Panc1 (cell line): ENCODE measurements around the gene ASB2. TPM values are rescaled to one million over a fixed set of nuclear protein-coding genes. Genes with fewer than 3 reads are reported as not detected.

Experiments used
- ATAC-seq: fragments of 200-7000 bp; cut with Tn5 transposase; 2 replicates; pipeline ENCODE4 v1.9.1; 2020; ENCODE audit warnings: mild to moderate bottlenecking, moderate library complexity
- BruUV-seq: library from RNA; stranded (reverse); fragments of 400-500 nt; replicated peaks from 2 replicates; lab custom pipeline; 2021; lab: Mats Ljungman, UMichigan
- CTCF ChIA-PET: fragments of 300-600 bp; sonication (Branson Sonifier 250); formaldehyde crosslinking; loops from one replicate; lab custom pipeline; 2022; ENCODE audit warnings: antibody characterized with exemption; lab: Charles Lee
- POLR2A ChIA-PET: fragments of 300-600 bp; sonication (Branson Sonifier 250); formaldehyde crosslinking; loops from one replicate; lab custom pipeline; 2022; ENCODE audit warnings: antibody characterized with exemption; lab: Charles Lee
- DNase-seq: peaks from one replicate; pipeline ENCODE4 v3.0.0-alpha.2; 2010; ENCODE audit warnings: low read depth, low spot score
- H3K27ac ChIP-seq: 2 replicates; pipeline ENCODE4 v1.5.1; 2011; ENCODE audit warnings: mild to moderate bottlenecking, low read length, inconsistent platforms
- H3K27me3 ChIP-seq: fragments of 200-500 bp; sonication (Bioruptor generic); 2 replicates; pipeline ENCODE4 v1.6.0; 2014; ENCODE audit warnings: low read length, inconsistent platforms; ENCODE audit not compliant: control insufficient read depth, insufficient read depth
- H3K36me3 ChIP-seq: fragments of 200-500 bp; sonication (Bioruptor generic); 2 replicates; pipeline ENCODE4 v1.5.1; 2014; ENCODE audit warnings: inconsistent platforms, mild to moderate bottlenecking, low read length, moderate library complexity; ENCODE audit not compliant: control insufficient read depth, insufficient read depth
- H3K4me1 ChIP-seq: 2 replicates; pipeline ENCODE4 v1.5.1; 2011; ENCODE audit warnings: inconsistent platforms, mild to moderate bottlenecking, low read length, moderate library complexity; ENCODE audit not compliant: control insufficient read depth, insufficient read depth
- H3K4me3 ChIP-seq, 2 experiments: 2 replicates each; pipeline ENCODE4 v1.5.1; 2011 to 2012; ENCODE audit warnings: low read depth in 2 of 2, low read length in 2 of 2, mild to moderate bottlenecking in 2 of 2, inconsistent platforms in 1 of 2, moderate library complexity in 1 of 2
- H3K9me3 ChIP-seq: fragments of 200-500 bp; sonication (Bioruptor generic); 2 replicates; pipeline ENCODE4 v1.5.1; 2014; ENCODE audit warnings: low read depth, mild to moderate bottlenecking, inconsistent platforms, low read length, moderate library complexity; ENCODE audit not compliant: control insufficient read depth, insufficient read depth
- POLR2AphosphoS5 ChIP-seq: IDR thresholded peaks from 2 replicates; pipeline ENCODE4 v1.6.1; 2012; ENCODE audit warnings: mild to moderate bottlenecking, low read depth, low read length, moderate library complexity
- SIN3A ChIP-seq: IDR thresholded peaks from 2 replicates; pipeline ENCODE4 v1.6.1; 2012; ENCODE audit warnings: low read depth, mild to moderate bottlenecking, low read length, moderate library complexity, borderline replicate concordance; ENCODE audit not compliant: insufficient read depth
- TCF7L2 ChIP-seq: IDR thresholded peaks from 2 replicates; pipeline ENCODE4 v1.6.1; 2011; ENCODE audit warnings: mild to moderate bottlenecking, low read depth, low read length, inconsistent platforms
- in situ Hi-C: cut with HindIII; loops from 2 replicates; pipeline ENCODE4 v1.10.0; 2016; ENCODE audit warnings: low sequenced_read_pairs, low pct_unique_long_range_greater_than_20kb
- intact Hi-C: fragments of 100-400 bp; cut with micrococcal nuclease; formaldehyde crosslinking; loops from one replicate; pipeline ENCODE4 v1.10.0; 2022; ENCODE audit not compliant: unreplicated experiment
- total RNA-seq: library from RNA; stranded (reverse); gene quantifications from one replicate; pipeline ENCODE4 v1.2.1, GENCODE V29; 2021; ENCODE audit not compliant: unreplicated experiment
- TF ChIP-seq, protein P1 (sequence below): fragments of 450-650 bp; IDR thresholded peaks from 2 replicates; pipeline ENCODE4 v1.5.1; 2017; ENCODE audit warnings: mild to moderate bottlenecking
- TF ChIP-seq, protein P2 (sequence below), 2 experiments: IDR thresholded peaks; 2 replicates each; pipeline ENCODE4 v1.6.1; 2011 to 2012; ENCODE audit warnings: low read depth in 2 of 2, control low read depth in 1 of 2, low read length in 1 of 2, mild to moderate bottlenecking in 1 of 2, moderate library complexity in 1 of 2; ENCODE audit not compliant: insufficient read depth in 1 of 2

ASB2 gene
- total RNA-seq, 1 experiment from 2014 or later: 0.28 TPM

DNA sequence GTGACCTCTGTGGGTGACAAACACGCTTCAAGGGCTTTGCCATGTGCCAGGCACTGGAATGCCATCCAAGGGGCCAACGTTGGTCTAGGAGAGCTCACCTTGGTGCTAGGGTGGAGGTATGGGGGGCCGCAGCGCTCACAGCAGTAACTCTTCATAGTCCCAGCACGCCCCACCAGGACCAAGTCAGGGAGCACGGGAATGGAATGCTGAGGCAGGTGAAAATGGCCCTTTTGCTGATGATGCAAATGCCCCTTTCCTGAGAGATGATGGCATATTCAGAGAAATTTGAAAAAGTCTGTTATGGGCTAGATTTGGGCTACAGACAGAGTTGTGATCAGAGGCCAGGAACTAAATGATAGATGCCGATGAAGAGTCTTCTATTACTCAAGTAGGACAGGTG, 59.2 kb downstream of the ASB2 start:
- Histone ChIP-seq H3K27me3 (no peaks in the 10 kb centered on the region), H3K9me3 (no peaks in the 10 kb centered on the region), H3K4me1 (no peaks in the 10 kb centered on the region), H3K4me3 (no peak overlapping the region), H3K27ac (no peak overlapping the region), H3K36me3 (no peaks in the 10 kb centered on the region)
- ATAC-seq: no peak
- ChIA-PET POLR2A (no interaction called here), CTCF (no interaction called here)
- no peak for TF ChIP-seq POLR2AphosphoS5
- TF ChIP-seq TCF7L2: no peak
- TF ChIP-seq SIN3A: no peak
- TF ChIP-seq, protein P1, sequence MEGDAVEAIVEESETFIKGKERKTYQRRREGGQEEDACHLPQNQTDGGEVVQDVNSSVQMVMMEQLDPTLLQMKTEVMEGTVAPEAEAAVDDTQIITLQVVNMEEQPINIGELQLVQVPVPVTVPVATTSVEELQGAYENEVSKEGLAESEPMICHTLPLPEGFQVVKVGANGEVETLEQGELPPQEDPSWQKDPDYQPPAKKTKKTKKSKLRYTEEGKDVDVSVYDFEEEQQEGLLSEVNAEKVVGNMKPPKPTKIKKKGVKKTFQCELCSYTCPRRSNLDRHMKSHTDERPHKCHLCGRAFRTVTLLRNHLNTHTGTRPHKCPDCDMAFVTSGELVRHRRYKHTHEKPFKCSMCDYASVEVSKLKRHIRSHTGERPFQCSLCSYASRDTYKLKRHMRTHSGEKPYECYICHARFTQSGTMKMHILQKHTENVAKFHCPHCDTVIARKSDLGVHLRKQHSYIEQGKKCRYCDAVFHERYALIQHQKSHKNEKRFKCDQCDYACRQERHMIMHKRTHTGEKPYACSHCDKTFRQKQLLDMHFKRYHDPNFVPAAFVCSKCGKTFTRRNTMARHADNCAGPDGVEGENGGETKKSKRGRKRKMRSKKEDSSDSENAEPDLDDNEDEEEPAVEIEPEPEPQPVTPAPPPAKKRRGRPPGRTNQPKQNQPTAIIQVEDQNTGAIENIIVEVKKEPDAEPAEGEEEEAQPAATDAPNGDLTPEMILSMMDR: no peak
- TF ChIP-seq, protein P2, sequence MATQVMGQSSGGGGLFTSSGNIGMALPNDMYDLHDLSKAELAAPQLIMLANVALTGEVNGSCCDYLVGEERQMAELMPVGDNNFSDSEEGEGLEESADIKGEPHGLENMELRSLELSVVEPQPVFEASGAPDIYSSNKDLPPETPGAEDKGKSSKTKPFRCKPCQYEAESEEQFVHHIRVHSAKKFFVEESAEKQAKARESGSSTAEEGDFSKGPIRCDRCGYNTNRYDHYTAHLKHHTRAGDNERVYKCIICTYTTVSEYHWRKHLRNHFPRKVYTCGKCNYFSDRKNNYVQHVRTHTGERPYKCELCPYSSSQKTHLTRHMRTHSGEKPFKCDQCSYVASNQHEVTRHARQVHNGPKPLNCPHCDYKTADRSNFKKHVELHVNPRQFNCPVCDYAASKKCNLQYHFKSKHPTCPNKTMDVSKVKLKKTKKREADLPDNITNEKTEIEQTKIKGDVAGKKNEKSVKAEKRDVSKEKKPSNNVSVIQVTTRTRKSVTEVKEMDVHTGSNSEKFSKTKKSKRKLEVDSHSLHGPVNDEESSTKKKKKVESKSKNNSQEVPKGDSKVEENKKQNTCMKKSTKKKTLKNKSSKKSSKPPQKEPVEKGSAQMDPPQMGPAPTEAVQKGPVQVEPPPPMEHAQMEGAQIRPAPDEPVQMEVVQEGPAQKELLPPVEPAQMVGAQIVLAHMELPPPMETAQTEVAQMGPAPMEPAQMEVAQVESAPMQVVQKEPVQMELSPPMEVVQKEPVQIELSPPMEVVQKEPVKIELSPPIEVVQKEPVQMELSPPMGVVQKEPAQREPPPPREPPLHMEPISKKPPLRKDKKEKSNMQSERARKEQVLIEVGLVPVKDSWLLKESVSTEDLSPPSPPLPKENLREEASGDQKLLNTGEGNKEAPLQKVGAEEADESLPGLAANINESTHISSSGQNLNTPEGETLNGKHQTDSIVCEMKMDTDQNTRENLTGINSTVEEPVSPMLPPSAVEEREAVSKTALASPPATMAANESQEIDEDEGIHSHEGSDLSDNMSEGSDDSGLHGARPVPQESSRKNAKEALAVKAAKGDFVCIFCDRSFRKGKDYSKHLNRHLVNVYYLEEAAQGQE (IDR thresholded peaks at IDR 0.05; ENCODE audit: insufficient read depth in 1 of 2, low read depth in 2 of 2, low read length in 1 of 2): no peak
- no peak for DNase-seq
- intact Hi-C loops: no loop called here
- in situ Hi-C loops: no loop called here
- no TSS peak for BruUV-seq

DNA sequence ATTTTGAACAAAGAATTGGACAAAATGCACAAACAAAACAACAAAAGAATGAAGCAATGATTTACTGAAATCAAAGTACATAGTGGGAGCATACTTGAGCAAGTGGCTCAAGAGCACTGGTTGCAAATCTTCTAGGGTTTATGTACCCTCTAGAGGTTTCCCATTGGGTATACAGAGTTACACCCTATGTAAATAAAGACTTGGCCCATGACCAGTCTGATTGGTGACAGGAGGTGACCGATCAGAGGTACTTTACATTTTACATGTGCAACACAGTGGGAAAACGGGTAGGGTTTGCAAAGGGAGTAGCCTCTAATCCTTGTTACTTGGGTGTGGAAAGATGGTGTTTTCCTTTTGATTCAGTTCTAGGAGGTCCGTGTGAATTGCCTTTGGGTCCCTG, 59.9 kb downstream of the ASB2 start:
- Histone ChIP-seq H3K4me1 (no peaks in the 10 kb centered on the region), H3K27me3 (no peaks in the 10 kb centered on the region), H3K9me3 (no peaks in the 10 kb centered on the region), H3K4me3 (no peak overlapping the region), H3K27ac (no peak overlapping the region), H3K36me3 (no peaks in the 10 kb centered on the region)
- no TSS peak for BruUV-seq
- ChIA-PET POLR2A (no interaction called here), CTCF (no interaction called here)
- intact Hi-C loops: no loop called here
- TF ChIP-seq TCF7L2 (no peak), SIN3A (no peak), POLR2AphosphoS5 (no peak)
- TF ChIP-seq, protein P1: no peak
- TF ChIP-seq, protein P2 (IDR thresholded peaks at IDR 0.05; ENCODE audit: insufficient read depth in 1 of 2, low read depth in 2 of 2, low read length in 1 of 2): no peak
- in situ Hi-C loops: no loop called here
- ATAC-seq: no peak
- DNase-seq: no peak
